NCI-H526 treated with DMSO at 0.1 percent for 48 hours (cell line): ENCODE measurements around the gene UGT1A1.

Source experiments
- DNase-seq: peaks from one replicate; lab custom pipeline; 2025; lab: John Stamatoyannopoulos, UW

Gene UGT1A1

DNA sequence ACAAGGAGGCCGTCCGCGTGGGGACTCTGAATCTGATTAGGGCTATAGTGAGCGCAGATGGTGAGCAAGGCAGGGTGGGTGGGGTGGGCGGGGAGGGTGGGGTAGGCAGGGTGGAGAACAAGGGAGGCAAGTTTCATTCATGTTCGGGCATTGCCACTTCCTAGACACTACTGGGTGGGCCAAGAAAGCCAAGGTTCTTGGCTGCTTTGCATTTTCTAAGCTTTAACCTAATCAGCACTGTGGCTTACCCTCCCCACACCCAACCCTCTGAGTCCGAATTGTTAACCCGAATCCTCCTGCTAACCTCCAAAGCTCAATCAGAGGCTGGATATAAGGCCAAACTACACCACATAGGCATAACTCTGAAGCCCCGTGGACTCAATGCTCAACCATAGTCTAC is 36.2 kb downstream of the UGT1A1 start:
- DNase-seq: no peak

DNA sequence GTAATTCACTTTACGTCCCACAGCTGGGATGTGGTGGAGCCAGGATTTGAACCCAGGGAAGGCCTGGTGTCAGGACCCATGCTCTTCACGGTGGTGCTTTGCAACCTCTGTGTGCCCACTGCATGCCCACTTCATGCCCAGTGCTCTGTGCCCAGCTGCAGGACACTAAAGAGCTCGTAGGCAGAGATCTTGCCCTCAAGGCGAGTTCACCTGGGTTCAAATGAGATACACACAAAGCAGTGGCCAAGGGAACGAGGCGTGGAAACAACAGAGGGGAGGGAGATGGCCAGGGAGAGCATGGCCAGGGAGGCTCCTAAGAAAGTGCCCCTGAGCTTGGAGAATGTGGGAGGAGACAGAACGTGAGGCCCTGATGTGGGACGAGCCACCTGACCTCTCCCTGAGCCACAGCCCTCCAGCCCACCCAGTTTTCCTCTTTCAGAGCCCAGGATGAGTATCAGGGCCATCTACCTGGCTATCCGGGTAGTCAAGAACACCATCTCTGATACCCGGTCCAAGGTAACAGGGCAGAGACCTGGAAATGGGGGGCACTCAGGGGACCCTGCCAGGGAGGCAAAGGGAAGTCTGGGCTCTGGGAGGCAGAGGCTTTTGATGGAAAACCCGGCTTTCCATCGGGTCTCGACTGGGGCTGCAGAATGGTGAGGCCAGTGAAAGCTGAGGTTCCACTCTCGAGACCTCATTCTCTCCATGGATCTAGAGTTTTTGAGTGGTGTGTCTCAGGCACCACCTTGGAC is 38.4 kb downstream of the UGT1A1 start:
- no peak for DNase-seq

DNA sequence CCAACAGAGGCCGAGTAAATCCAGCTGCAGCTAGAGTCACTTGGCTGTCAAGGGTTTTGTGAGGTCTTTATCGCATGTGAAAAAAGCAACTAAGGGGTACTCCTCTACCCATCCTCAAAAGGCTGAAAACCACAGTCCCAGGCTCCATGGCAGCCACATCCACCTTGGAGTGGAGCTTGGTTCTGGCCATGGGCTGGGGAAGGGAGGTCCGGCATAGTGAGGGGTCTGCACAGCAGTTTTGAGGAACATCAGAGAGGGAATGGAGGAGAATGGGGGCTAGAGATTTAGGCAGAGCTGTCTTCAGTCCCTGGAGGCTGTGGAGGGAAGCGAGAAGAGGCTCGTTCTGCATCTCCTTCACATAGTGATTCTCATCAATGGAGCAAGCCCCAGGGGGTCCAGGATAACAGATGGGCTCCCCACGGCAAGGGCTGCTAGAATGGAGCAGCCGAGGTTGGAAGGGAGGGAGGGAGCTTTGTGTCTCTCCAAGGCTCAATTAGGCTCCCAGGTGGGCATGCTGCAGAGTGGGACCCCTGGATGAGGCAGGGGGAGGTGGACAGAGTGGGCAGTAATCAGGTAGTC is 39.1 kb downstream of the UGT1A1 start:
- no peak for DNase-seq

DNA sequence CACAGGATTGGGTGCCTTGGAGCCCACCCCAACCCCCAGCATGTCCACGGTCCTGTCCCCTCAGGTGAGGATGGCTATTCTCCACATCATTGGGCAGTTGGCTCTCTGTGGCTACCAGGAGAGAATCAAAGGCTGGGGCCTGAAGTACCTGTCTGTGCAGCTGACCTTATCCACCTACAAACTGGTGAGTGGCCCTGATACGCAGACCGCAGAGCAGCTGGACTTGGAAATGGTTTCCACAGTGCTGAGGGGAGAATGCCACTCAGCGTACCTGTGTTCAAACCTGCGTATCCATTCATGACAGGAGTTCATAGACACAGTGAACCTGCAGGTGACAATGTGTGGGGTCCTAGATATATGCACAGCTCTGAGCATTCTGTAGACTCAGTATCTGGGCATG is 39.6 kb downstream of the UGT1A1 start:
- no peak for DNase-seq

DNA sequence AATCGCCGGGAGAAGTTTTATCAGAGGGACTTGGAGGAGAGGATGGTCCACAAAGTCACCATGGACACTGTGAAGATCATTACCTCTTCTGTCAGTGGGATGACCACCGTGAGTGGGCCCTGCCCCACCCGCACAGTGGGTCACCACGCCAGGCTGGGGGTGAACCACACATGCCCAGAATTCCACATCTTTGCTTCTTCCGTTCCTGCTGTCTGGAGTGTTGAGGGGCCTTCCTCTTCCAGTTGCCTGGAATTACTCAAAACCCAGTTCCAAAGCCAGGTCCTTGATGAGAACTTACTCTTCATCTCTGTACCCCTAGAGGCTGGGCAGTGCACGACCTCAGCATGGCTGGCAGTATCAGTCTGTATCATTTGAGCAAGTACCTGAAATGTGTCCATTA is 40.1 kb downstream of the UGT1A1 start:
- no peak for DNase-seq

DNA sequence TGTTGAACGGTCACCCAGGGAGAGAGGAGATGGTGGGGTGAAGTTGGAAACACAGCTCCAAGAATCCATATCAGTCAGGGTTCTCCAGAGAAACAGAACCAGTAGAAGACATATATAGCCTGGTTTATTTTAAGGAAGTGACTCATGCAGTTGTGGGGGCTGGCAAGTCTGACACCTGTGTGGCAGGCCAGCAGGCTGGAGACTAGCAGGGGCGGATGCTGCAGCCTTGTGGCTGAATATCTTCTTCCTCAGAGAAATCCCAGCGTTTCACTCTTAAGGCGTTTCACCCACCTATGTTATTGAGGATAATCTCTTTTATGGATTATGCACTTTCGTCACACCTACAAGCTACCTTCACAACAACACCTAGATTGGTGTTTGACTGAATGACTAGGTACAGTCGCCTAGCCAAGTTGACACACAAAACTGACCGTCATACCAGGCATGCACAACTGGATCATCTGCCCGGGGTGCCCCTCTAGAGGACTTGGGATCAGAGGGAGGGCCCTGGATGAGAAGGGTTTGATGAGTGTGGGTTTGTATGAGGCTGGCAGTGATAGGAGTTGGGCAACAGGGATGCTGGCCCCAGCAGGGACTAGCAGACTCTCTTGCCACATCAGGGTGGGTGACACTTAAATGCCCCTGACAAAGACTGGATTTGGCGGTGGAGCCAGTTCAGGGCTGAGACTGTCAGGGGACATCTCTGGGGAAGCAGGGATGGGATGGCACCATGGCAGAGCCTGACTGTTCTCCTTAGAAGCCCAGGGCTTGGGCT is 41.5 kb downstream of the UGT1A1 start:
- no peak for DNase-seq

DNA sequence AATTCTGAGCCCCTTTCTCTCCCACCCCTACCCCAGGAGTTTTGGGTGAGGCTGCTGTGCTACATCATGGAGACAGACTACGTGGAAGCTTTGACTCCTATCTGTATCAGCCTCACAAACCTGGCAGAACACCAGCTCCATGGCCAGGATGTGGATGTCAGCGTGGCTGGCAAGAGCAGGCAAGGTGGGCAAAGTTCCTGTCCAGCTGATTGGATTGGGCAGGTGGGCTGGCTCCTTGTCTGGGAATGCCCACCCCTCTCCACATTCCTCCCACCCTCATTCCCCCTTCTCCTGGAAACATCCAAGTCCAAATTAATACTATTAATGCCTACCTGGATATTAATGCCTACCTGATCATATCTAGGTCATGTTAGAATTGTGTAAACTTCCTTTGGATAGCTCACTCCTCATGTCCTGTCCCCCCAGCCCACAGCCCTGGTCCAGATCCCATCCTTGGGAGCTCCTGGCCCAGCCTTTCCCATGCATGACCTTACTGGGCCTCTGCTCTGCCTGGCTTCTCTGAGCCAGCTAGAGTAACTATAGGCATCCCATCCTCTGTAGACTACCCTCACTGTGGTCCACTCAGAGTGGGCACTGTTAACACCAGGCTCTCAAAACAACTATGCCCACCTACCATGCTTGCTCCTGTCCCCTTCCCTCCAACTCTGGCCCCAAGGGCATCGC is 42.2 kb downstream of the UGT1A1 start:
- DNase-seq: no peak

DNA sequence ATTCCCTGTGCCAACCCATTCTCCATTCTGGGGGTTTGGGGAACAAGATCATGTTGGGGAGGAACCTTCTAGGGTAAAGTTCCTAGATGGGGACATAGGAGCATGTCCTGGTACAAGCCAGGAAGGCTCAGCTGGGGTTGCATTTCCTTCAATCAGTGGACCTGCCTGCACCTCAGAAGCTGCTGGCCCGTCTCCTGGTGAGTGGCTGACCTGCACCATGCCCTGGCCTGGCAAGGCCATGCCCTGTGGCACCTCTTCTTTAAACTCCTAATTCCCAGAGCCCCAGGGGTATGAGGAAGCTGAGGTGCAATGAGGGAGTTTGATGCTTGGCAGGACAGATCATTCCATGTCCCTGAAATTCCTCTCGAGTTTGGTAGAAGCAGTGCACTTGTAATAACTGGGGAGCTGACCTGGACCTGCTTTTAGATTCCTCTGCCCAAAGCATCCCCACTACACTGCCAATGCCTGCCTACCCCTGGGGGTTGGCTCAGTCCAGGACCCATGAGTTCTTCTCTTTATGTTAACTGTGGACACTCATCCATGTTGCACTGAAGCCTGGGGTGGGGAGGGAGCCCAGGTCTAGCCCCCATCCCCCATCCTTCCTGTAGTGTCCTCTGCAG is 43.3 kb downstream of the UGT1A1 start:
- no peak for DNase-seq

DNA sequence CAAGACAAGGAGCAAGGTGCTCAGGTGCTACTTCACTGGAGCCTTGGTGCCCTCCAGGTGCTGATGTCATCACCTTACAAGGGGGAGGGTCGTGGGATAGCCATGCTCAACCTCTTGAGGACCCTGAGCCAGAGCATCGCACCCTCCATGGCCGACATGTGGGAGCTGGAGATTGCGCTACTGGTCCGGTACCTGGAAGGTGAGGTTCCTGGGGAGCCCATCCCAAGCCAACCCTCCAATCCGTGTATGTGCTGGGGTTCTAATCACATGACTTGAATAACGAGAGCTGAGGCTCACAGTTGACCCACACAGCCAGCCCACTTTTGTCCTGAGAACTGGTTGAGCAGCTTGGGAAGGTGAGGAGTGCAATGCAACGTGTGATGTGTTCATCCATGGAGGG is 43.9 kb downstream of the UGT1A1 start:
- no peak for DNase-seq

DNA sequence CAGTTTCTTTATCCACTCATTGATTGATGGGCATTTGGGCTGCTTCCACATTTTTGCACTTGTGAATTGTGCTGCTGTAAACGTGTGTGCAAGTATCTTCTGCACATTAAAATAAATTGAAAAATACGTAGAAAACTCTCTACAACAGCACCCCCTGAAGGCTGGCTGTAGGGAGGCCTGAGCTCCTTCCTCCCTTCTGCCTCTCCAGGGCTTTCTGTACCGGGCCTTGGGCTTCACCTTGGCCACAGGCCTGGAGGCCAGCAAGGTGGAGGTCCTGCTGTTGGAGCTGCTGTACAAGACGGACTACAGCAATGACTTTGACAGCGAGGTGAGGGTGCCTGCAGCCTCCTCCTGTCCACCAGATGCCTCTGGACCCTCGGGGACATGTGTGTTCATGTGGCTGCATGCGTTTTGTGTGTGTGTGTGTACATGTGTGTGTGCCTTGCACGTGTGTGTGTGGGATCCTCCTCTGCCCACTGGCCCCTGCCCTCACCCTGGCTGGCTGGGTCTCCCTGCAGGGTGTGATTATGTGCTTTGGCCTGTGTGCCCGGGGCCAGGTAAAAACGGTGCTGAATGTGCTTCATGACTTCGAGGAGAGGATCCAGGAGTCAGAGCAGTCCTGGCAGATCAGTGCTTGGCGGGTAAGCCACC is 47.3 kb downstream of the UGT1A1 start:
- no peak for DNase-seq

DNA sequence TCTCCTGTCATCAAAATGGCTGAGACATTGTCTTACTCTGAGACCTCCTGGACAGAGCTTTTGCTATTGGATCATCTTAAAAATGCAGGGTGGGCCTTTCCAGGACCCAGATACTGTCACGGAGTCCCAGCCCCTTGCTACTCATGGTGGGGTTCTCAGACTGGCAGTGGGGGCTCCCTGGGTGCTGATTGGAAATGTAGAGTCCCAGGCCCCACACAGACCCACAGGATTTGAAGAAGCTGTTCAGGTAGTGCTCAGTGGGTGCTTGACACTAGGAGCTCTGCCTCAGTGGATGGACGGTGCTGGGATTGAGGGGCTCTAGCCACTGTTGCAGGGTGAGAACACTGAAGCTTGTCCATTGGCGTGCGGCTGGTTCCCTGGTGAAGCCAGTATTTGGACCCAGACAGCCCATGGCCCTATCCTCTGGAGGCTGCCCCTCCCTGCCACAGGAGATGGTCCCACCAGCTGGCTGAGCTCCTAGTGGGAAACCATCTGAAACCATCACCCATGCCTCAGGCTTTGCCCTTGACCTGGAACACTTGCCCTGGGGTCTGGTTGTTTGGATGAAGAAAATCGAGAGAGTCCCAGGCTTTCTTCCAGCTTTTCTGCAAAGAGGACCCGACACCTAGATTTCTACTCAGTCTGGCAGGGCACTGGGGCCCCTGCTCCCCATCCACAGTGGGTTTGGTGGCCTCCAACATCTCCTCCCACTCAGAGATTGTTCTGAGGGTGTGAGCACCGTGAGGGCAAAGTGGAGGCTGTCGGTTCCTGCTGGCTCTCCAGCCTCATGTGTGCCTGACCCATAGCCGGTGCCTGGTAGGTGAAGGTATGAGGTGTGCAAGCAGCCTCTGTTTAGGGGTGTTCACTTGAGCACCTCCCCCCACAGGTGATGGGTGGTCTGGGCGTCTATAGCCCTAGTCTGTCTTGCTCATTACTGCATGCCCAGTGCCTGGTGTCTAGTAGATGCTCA is 48.2 kb downstream of the UGT1A1 start:
- no peak for DNase-seq

DNA sequence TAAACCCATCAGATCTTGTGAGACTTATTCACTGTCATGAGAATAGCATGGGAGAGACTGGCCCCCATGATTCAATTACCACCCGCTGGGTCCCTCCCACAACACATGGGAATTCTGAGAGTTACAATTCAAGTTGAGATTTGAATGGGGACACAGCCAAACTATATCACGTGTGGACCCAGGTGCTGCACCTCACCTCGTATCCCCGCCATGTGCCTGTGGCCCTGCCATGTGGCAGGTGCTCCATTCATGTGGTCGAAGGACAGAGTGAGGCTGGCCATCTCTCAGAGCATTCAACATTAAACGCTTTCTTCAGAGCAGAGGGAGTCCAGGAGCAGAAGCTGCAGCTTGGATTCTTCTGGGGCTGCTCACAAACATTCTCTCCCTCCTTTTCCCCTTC is 50.3 kb downstream of the UGT1A1 start:
- no peak for DNase-seq

DNA sequence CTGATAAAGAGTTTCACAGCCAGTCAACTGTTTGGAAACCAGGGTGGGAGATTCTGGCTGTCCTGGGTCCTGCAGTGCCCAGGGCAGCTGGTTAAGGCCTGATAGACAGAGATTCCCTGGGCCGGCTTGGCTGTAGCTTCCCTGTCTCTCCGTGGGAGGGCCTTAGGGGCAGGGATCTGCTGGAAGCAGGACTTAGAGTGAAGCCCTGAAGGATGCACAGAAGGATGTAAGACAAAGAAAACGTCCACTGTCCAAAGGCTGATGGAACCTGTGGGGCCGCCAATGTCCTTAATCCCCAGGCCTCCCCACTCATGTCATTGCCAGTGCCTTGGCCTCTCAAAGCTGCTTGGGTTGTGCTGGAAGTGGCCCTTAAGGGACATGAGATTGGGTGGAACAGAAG is 51.0 kb downstream of the UGT1A1 start:
- DNase-seq: no peak

DNA sequence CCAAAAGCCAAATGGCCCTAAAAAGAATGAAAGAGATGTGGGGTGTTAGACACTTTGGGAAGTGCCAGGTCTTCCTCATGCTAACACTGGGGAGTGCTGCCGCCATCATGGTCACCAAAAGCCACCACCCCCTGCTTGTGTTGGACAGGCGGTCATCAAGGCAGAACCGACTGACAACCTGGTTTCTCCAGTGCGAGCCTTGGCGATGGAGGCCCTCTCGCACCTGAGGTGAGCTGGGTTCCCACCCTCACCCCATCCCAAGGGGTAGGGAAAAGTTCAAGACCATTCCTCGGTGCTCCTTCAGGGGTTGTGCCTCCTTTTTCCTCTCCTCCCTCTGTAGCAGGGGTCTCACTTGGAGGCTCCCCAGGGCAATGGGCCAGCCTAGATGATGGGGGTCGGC is 51.7 kb downstream of the UGT1A1 start:
- no peak for DNase-seq

DNA sequence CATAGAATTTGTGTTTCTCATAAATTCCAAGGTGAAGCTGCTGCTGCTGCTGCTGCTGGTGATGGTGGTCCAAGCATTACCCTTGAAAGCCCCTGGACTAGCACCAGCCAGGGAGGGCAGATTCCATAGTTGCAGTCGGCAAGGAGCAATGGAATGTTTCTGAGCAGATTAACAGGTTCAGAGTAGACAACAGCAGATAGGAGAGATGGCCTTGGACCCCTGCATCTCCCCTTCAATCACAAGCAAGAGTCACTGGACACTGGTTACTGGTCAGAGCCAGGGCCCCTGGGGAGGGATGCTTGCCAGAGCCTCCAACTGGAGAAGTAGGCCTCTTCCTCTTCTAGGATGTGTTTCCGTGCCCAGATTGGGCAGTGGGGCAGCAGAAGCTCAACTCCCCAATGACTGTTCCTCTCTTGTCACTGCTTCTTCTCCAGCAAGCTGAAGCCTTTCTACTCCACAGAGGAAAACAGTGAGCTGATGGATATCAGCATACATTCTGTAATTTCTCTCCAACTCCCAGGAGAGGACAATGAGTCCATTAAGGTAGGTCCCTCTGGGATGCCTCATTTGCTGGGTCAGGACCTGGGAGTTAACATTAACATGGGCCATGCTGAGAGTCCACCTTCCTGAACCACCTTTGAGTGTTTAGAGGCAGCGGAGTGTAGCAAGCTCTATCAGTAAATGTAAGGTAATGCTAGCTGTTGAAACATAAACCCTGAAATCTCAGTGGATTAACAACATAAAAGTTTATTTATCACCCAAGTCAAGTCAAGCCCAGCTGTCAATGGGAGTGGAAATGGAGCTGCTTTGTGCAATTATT is 53.4 kb downstream of the UGT1A1 start:
- DNase-seq: no peak

DNA sequence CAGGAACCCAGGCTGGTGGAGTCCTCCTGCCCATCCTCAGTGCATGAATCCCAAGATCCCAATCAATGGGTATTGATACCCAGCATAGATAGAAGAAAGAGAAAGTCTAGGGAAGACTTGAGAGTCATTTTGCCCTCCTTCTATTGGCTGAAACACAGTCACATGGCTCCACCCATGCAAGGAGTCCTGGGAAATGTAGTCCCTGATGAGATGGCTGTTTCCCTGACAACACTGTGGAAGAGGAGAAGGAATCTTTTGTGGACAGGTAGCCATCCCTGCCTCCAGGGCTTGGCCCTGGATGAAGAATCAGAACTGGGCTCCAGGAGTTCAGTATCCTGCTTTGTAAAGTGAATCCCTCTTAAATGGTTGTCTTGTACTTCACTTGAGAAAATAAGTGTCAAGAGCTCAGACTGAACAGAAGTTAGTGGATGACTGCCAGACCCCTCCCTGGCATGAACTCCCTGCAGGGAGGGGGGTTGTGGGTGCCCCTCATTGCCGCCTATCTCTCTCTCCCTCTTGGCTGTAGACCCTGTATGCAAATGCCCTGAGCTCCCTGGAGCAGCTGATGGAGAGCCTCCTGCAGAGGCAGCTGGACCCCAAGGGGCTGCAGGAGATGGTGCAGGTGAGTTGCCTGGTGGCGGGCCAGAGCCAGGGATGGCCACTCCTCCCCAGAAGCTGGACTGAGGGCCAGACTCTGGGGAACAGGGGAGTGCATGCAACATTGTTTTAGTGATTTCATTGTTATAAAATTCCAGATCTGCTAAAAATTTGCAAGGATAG is 54.2 kb downstream of the UGT1A1 start:
- no peak for DNase-seq

DNA sequence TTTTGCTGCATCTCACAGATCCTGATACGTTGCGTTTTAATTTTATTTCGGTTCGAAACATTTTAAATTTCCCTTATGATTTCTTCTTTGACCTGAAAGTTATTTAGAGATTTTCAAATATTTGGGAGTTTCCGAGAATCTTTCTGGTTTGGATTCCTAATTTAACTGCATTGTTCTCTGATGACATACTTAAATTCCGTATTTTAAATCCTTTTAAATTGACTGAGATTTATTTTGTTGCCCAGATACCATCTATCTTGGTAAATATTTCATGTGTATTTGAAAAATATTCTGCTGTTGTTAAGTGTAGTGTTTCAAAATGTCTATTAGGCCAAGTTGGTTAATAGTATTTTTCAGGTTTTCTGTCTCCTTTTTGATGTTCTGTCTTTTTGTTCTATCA is 55.8 kb downstream of the UGT1A1 start:
- no peak for DNase-seq

DNA sequence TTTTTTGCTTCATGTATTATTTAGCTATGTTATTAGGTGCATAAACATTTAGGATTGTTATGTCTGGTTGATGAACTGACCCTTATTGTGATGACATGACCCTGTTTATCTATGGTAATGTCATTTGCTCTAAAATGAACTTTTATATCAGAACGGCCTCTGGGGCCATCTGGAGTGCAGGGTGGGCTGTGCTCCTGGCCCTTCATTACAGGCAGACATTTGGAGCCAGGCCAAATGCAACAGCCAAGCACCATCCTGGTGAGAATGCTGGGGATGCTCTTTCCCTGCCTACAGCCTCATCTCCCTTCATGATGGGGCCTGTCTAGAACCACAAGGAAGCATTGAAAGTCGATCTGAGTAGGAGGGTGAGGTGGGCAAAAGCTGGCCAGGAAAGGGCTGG is 56.3 kb downstream of the UGT1A1 start:
- no peak for DNase-seq

DNA sequence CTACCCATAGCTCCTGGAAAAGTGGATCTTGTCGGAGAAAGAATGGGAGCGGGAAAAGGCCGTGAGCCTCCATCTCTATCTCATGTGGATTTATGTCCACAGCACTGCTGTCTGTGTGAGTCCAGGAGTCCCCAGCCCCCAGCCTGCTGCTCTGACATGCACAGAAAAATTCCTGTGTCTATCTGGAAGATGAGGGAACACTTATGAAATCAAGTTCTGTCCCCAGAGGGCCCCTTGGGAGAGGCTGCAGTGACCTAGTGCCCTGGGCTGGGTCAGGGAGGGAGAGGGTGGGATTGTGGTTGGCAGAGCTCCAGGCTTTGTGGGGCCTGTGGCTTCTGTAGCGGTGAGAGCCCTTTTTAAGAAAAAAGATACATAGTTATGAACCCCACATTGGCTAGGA is 56.7 kb downstream of the UGT1A1 start:
- DNase-seq: no peak
